Suprapubic skin (tissue), 4 donors: ENCODE data around the gene CDKN2B-AS1.

Experiments used
- EP300 ChIP-seq: sonication (generic); formaldehyde crosslinking; IDR thresholded peaks from one replicate; pipeline ENCODE4 v1.6.1; 2017; ENCODE audit warnings: antibody characterized with exemption
- POLR2A ChIP-seq, 2 donors: fragments of 450-650 bp; IDR thresholded peaks; one replicate each; pipeline ENCODE4 v1.6.1; 2017; ENCODE audit warnings: antibody characterized with exemption in 2 of 2, mild to moderate bottlenecking in 2 of 2, moderate library complexity in 2 of 2
- POLR2AphosphoS5 ChIP-seq, 3 donors: sonication (generic); formaldehyde crosslinking; IDR thresholded peaks; one replicate each; pipeline ENCODE4 v1.6.1; 2017; ENCODE audit warnings: antibody characterized with exemption in 3 of 3
- TF ChIP-seq, protein P1 (sequence below), 2 donors: fragments of 200-600 bp in 1 of 2; fragments of 450-650 bp in 1 of 2; sonication (generic) in 1 of 2; IDR thresholded peaks; one replicate each; pipeline ENCODE4 v1.5.1; 2016 to 2019; ENCODE audit warnings: antibody characterized with exemption in 2 of 2, mild to moderate bottlenecking in 1 of 2, moderate library complexity in 1 of 2

DNA sequence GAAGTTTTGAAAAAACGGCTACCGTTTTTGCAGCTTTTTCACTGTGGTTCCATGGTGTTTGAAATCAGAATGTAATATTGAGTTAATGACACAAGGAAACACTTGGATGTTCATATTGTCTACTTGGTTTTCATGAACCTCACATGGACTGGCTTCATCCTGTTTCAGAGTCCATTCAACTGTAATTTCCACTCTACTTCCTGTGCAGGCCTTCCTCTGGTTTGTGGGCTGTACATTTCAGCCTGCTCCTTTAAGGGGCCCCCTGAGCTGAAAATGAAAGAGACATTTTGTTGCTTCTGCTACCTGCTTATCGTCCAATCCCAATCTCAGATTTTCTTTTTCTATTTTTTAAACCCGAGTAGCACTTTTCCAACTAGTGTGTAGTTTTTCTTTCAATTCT is 56.3 kb downstream of the CDKN2B-AS1 start:
- TF ChIP-seq, protein P1, sequence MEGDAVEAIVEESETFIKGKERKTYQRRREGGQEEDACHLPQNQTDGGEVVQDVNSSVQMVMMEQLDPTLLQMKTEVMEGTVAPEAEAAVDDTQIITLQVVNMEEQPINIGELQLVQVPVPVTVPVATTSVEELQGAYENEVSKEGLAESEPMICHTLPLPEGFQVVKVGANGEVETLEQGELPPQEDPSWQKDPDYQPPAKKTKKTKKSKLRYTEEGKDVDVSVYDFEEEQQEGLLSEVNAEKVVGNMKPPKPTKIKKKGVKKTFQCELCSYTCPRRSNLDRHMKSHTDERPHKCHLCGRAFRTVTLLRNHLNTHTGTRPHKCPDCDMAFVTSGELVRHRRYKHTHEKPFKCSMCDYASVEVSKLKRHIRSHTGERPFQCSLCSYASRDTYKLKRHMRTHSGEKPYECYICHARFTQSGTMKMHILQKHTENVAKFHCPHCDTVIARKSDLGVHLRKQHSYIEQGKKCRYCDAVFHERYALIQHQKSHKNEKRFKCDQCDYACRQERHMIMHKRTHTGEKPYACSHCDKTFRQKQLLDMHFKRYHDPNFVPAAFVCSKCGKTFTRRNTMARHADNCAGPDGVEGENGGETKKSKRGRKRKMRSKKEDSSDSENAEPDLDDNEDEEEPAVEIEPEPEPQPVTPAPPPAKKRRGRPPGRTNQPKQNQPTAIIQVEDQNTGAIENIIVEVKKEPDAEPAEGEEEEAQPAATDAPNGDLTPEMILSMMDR (IDR thresholded peaks at IDR 0.05), result no peak
- TF ChIP-seq POLR2AphosphoS5 (IDR thresholded peaks at IDR 0.05), result no peak
- TF ChIP-seq EP300, result no peak
- no peak for TF ChIP-seq POLR2A (IDR thresholded peaks at IDR 0.05)
